Neural progenitor cell (in vitro differentiated cells): Measurements from ENCODE around the gene KLHDC7B. TPM values are rescaled to one million over a fixed set of nuclear protein-coding genes. Genes with fewer than 3 reads are reported as not detected.

Source experiments
- DNase-seq: peaks from one replicate; pipeline ENCODE4 v3.0.0-alpha.2; 2016; ENCODE audit warnings: low spot score
- H2AFZ ChIP-seq: fragments of 200-600 bp; sonication (generic); replicated peaks from 2 replicates; pipeline ENCODE4 v1.6.1; 2016; ENCODE audit warnings: antibody characterized with exemption
- H3F3A ChIP-seq: fragments of 200-600 bp; sonication (generic); 2 replicates; pipeline ENCODE4 v1.6.1; 2016; ENCODE audit warnings: antibody characterized with exemption, low read depth
- H3K27ac ChIP-seq: fragments of 200-600 bp; sonication (generic); 2 replicates; pipeline ENCODE4 v1.5.1; 2016; ENCODE audit warnings: mild to moderate bottlenecking
- H3K27me3 ChIP-seq: fragments of 200-600 bp; sonication (generic); 2 replicates; pipeline ENCODE4 v1.6.1; 2016; ENCODE audit warnings: mild to moderate bottlenecking, moderate library complexity
- H3K36me3 ChIP-seq: fragments of 200-600 bp; sonication (generic); 2 replicates; pipeline ENCODE4 v1.5.1; 2016
- H3K4me1 ChIP-seq: fragments of 200-600 bp; sonication (generic); 2 replicates; pipeline ENCODE4 v1.6.1; 2016; ENCODE audit warnings: mixed run types
- H3K4me2 ChIP-seq: fragments of 200-600 bp; sonication (generic); 2 replicates; pipeline ENCODE4 v1.6.1; 2016
- H3K4me3 ChIP-seq: fragments of 200-600 bp; sonication (generic); 2 replicates; pipeline ENCODE4 v1.5.1; 2016
- H3K79me2 ChIP-seq: fragments of 200-600 bp; sonication (generic); 2 replicates; pipeline ENCODE4 v1.6.1; 2016; ENCODE audit warnings: low read depth
- H3K9ac ChIP-seq: fragments of 200-600 bp; sonication (generic); 2 replicates; pipeline ENCODE4 v1.6.1; 2016
- H3K9me3 ChIP-seq: fragments of 200-600 bp; sonication (generic); 2 replicates; pipeline ENCODE4 v1.5.1; 2016; ENCODE audit warnings: low read depth
- H4K20me1 ChIP-seq: fragments of 200-600 bp; sonication (generic); 2 replicates; pipeline ENCODE4 v1.6.1; 2016; ENCODE audit warnings: low read depth
- H3K27ac Mint-ChIP-seq: 3 replicates; pipeline ENCODE4 v1.8.0; 2021; ENCODE audit warnings: mixed read lengths
- H3K27me3 Mint-ChIP-seq: 2 replicates; pipeline ENCODE4 v1.8.0; 2022; ENCODE audit warnings: low read depth, mild to moderate bottlenecking, inconsistent platforms, moderate library complexity, mixed read lengths; ENCODE audit not compliant: insufficient read depth
- H3K36me3 Mint-ChIP-seq: 3 replicates; pipeline ENCODE4 v1.8.0; 2021; ENCODE audit warnings: mixed read lengths
- H3K4me1 Mint-ChIP-seq: 3 replicates; pipeline ENCODE4 v1.8.0; 2021; ENCODE audit warnings: mixed read lengths
- H3K4me3 Mint-ChIP-seq: 3 replicates; pipeline ENCODE4 v1.8.0; 2021; ENCODE audit warnings: mild to moderate bottlenecking, moderate library complexity, mixed read lengths
- H3K9me3 Mint-ChIP-seq: 3 replicates; pipeline ENCODE4 v1.8.0; 2020; ENCODE audit warnings: mixed read lengths
- CTCF ChIP-seq: fragments of 200-600 bp; sonication (generic); IDR thresholded peaks from 2 replicates; pipeline ENCODE4 v1.5.1; 2017; ENCODE audit warnings: antibody characterized with exemption, mild to moderate bottlenecking
- EZH2 ChIP-seq: fragments of 200-600 bp; sonication (generic); IDR thresholded peaks from 2 replicates; pipeline ENCODE4 v1.6.1; 2017; ENCODE audit warnings: antibody characterized with exemption, mild to moderate bottlenecking, moderate library complexity
- EZH2phosphoT487 ChIP-seq: fragments of 200-600 bp; sonication (generic); IDR thresholded peaks from 2 replicates; pipeline ENCODE4 v1.6.1; 2017; ENCODE audit warnings: antibody characterized with exemption
- total RNA-seq: library from RNA; depleted of rRNA; stranded (reverse); fragments of >200 nt; gene quantifications from 2 replicates; pipeline ENCODE4 v1.2.3, GENCODE V29; 2015; ENCODE audit warnings: low replicate concordance

KLHDC7B gene
- total RNA-seq, 1 donor from 2014 or later = not detected

DNA sequence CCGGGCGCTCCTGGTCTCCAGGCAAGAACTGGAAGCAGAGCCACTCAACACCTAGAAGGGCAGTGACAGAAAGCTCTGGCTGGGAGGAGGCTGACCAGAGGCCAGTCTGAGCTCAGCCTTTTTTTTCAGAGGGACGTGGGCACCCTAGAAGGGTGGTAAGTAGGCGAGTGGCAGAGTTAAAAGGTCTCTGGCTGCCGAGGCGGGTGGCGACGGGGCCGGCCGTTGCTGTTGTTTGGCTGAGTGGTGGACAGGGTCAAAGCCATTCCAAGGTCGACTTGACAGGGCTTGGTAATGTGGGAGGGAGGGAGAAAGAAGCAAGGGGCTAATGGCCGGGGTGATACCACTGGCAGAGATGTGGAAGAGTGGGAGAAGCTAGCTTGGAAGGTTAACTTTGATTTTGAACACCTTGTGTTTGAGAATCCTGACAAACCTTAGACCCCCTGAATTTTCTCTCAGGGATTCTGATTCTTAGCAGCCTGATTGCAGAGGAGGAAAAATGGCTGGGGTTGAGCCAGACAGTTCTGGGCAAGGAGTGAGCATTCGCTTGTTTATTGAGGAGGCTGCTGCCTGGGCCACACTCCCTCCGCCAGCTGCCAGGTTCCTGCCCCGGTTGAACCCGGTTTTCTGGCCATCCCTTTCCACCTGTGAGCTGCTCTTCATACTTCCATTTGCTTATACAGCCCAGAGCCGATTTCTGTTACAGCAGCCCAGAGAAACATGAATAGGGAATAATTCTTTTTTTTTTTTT is 17.9 kb downstream of the KLHDC7B start:
- Mint-ChIP-seq H3K27me3 (peaks cover 12% of the 10 kb centered on the region), H3K36me3 (peaks cover 3% of the 10 kb centered on the region), H3K4me3 (peak overlapping the region; percentile 95), H3K4me1 (peaks cover 11% of the 10 kb centered on the region), H3K27ac (peak overlapping the region; percentile 57), H3K9me3 (no peaks in the 10 kb centered on the region)
- H3K27ac ChIP-seq = no peak overlapping the region
- peaks cover 25% of the 10 kb centered on the region for H3K27me3 ChIP-seq
- H2AFZ ChIP-seq = peak overlapping the region; percentile 95
- DNase-seq = no peak
- H3K36me3 ChIP-seq = no peaks in the 10 kb centered on the region
- H3K9ac ChIP-seq = no peak overlapping the region
- TF ChIP-seq EZH2 (no peak), CTCF (no peak), EZH2phosphoT487 (no peak)
- H3K9me3 ChIP-seq = no peaks in the 10 kb centered on the region
- no peaks in the 10 kb centered on the region for H4K20me1 ChIP-seq
- H3F3A ChIP-seq = peaks cover 11% of the 10 kb centered on the region
- no peaks in the 10 kb centered on the region for H3K79me2 ChIP-seq
- H3K4me1 ChIP-seq = peaks cover 5% of the 10 kb centered on the region
- H3K4me3 ChIP-seq = peak overlapping the region; percentile 82
- H3K4me2 ChIP-seq = peak overlapping the region; percentile 94

GRCh38 chr22:50564289-50564688 is 18.6 kb downstream of the KLHDC7B start:
- no peak for DNase-seq
- no peak overlapping the region for H3K4me3 ChIP-seq
- H3K4me1 Mint-ChIP-seq = peaks cover 11% of the 10 kb centered on the region
- peak overlapping the region; percentile 64 for H3K4me3 Mint-ChIP-seq
- peaks cover 25% of the 10 kb centered on the region for H3K27me3 ChIP-seq
- no peak for TF ChIP-seq CTCF
- no peak for TF ChIP-seq EZH2phosphoT487
- no peak for TF ChIP-seq EZH2
- H3K79me2 ChIP-seq = no peaks in the 10 kb centered on the region
- H3K36me3 ChIP-seq = no peaks in the 10 kb centered on the region
- no peaks in the 10 kb centered on the region for H4K20me1 ChIP-seq
- H3K9me3 Mint-ChIP-seq = no peaks in the 10 kb centered on the region
- H3K4me1 ChIP-seq = peaks cover 5% of the 10 kb centered on the region
- no peak overlapping the region for H2AFZ ChIP-seq
- H3K27ac ChIP-seq = no peak overlapping the region
- H3F3A ChIP-seq = peaks cover 11% of the 10 kb centered on the region
- peaks cover 10% of the 10 kb centered on the region for H3K27me3 Mint-ChIP-seq
- H3K36me3 Mint-ChIP-seq = peaks cover 3% of the 10 kb centered on the region
- H3K9ac ChIP-seq = no peak overlapping the region
- H3K27ac Mint-ChIP-seq = no peak overlapping the region
- H3K4me2 ChIP-seq = no peak overlapping the region
- no peaks in the 10 kb centered on the region for H3K9me3 ChIP-seq

DNA sequence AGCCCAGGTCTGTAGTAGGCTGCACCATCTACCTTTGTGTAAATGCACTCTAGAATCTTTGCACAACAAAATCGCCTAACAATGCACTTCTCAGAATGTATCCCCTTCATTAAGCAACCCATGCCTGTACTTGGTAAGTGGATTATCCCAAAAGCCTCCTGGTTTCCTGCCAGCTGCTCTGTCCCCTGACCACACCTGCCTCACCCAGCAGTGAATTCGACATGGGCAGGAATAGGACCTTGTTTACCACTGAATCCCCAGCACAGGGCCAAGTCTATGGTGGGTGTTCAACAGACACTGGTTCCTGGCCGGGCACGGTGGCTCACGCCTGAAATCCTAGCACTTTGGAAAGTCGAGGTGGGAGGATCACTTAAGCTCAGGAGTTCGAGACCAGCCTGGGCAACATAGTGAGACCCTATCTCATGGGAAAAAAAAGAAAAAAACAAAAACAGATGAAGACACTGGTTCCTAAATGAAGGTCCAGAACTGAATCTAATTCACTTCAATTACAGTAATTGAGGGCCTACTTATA is 22.1 kb downstream of the KLHDC7B start:
- Histone ChIP-seq H4K20me1 (no peaks in the 10 kb centered on the region), H3K36me3 (no peaks in the 10 kb centered on the region), H3K4me1 (peaks cover 5% of the 10 kb centered on the region), H3K4me3 (no peak overlapping the region), H3K79me2 (no peaks in the 10 kb centered on the region), H3K27me3 (peaks cover 20% of the 10 kb centered on the region), H3F3A (peaks cover 5% of the 10 kb centered on the region), H3K4me2 (no peak overlapping the region), H3K27ac (no peak overlapping the region), H2AFZ (no peak overlapping the region), H3K9me3 (no peaks in the 10 kb centered on the region), H3K9ac (no peak overlapping the region)
- Mint-ChIP-seq H3K27me3 (peaks cover 6% of the 10 kb centered on the region), H3K4me3 (no peak overlapping the region), H3K9me3 (no peaks in the 10 kb centered on the region), H3K4me1 (peaks cover 11% of the 10 kb centered on the region), H3K27ac (no peak overlapping the region), H3K36me3 (peaks cover 16% of the 10 kb centered on the region)
- TF ChIP-seq EZH2 (no peak), EZH2phosphoT487 (no peak), CTCF (no peak)
- DNase-seq = no peak
